ENCODE data around the gene UIMC1. TPM values are rescaled to one million over a fixed set of nuclear protein-coding genes. Genes with fewer than 3 reads are reported as not detected.
"Not testable (repeated sequence)": the region's sequence is repeated elsewhere in the genome, so short reads cannot be mapped to it uniquely, and the experiment has no call there.

Gene UIMC1
- 37.3 TPM for polyA plus RNA-seq

DNA sequence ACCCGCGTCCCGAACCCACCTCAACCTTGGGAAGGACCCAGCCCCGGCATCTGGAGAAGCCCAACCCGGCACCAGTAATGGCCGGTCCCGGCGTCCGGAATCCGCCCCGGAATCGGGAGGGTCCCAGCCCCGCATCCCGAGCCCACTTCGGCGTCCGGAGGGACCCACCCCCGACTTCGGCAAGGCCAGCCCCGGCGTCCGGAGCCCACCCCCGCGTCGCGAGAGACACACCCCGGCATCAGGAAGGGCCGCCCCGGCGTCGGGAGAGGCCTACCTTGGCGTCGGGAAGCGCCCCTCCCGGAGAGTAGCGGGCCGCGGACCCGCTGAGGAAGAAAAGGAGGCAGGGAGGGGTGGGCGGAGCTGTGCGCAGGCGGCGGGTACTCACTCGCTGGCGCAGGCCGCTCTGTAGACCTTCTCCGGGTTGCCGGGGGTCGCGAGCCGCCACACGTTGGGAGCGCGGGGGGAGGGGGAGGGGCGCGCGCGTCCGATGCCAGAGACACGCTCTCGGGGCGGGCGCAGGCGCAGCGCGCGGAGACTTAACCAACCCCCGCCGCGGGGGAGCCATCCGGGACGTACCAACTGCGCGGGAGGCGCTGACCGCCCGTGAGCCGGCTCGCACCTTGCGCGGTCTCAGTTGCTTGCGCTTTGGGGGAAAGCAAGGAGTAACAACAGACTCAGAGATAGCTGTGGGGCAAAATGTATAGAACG is at the start of gene UIMC1:
Gene UIMC1, minus strand, starts transcription at position 515 of the 708 bp plus-strand sequence. CDS start 24,164 bp downstream, outside the sequence.
- Mint-ChIP-seq H3K4me3 (peak within 1 kb of the TSS; percentile 88 to 99 (median 97)), H3K9me3 (peaks cover 0 to 3% (median 0%) of the 10 kb centered on the region in 3 donors), H3K36me3 (no peaks in the 10 kb centered on the region), H3K27ac (peak within 1 kb of the TSS; percentile 94 to 100 (median 96)), H3K4me1 (peaks cover 18 to 24% (median 20%) of the 10 kb centered on the region in 3 donors), H3K27me3 (no peaks in the 10 kb centered on the region)

DNA sequence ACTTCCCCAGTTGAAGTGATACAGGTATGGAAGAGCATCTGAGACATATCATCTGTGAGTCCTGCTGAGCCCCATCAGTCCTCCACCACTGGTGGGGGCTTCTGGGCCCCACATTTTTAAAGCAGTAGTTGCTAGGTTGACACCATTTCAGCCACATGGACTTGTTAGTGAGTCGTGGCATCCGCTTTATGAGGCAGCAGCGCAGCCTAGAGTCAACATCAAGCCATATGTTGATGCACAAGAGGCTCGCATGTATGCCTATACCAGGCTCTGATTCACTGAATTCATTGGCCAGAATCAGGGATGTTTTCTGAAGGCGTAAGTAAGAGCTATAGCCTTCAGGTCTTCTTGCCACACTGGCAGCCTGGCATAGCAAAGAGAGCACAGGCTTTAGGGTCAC is 42.7 kb upstream of the UIMC1 start:
- H3K4me3 Mint-ChIP-seq: no peak overlapping the region
- H3K4me1 Mint-ChIP-seq: no peaks in the 10 kb centered on the region
- H3K27me3 Mint-ChIP-seq: no peaks in the 10 kb centered on the region
- no peak overlapping the region for H3K27ac Mint-ChIP-seq
- no peaks in the 10 kb centered on the region for H3K9me3 Mint-ChIP-seq
- H3K36me3 Mint-ChIP-seq: peaks cover 2% of the 10 kb centered on the region

GRCh38 chr5:177048531-177048930 is 42.0 kb upstream of the UIMC1 start:
- H3K4me3 Mint-ChIP-seq, H3K4me1 Mint-ChIP-seq, H3K36me3 Mint-ChIP-seq, H3K27ac Mint-ChIP-seq, H3K9me3 Mint-ChIP-seq, H3K27me3 Mint-ChIP-seq: not testable (repeated sequence)

GRCh38 chr5:177045631-177046030 is 39.1 kb upstream of the UIMC1 start:
- no peaks in the 10 kb centered on the region for H3K9me3 Mint-ChIP-seq
- no peak overlapping the region for H3K27ac Mint-ChIP-seq
- no peaks in the 10 kb centered on the region for H3K27me3 Mint-ChIP-seq
- H3K4me1 Mint-ChIP-seq: no peaks in the 10 kb centered on the region
- H3K4me3 Mint-ChIP-seq: no peak overlapping the region
- peaks cover 4% of the 10 kb centered on the region for H3K36me3 Mint-ChIP-seq

GRCh38 chr5:177044641-177045040 is 38.1 kb upstream of the UIMC1 start:
- Mint-ChIP-seq H3K27ac (peak overlapping the region in 1 of 3 donors; percentile 69), H3K27me3 (no peaks in the 10 kb centered on the region), H3K4me1 (no peaks in the 10 kb centered on the region), H3K4me3 (no peak overlapping the region), H3K9me3 (no peaks in the 10 kb centered on the region), H3K36me3 (peaks cover 3% of the 10 kb centered on the region)

DNA sequence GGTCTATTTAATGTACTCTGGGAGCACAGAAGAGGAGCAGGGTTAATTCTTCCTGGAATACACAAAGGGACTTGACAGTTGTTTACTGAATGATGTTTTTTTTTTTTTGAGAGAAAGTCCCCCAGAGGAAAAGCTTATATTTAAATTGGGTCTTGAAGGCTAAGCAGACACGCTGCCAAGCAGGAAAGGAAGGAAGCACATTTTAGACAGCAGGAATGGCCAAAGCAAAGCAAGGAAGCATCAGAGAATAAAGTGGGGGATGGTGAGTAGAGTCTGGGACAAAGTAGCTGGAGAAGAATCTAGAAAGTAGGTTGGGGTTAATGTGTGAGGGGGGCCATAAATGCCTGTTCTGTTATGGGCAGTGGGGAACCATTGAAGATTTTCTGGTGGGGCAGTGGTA is 37.4 kb upstream of the UIMC1 start:
- H3K4me1 Mint-ChIP-seq: peaks cover 0 to 3% (median 0%) of the 10 kb centered on the region in 3 donors
- H3K4me3 Mint-ChIP-seq: no peak overlapping the region
- H3K27ac Mint-ChIP-seq: peak overlapping the region in 1 of 3 donors; percentile 69
- H3K27me3 Mint-ChIP-seq: no peaks in the 10 kb centered on the region
- H3K9me3 Mint-ChIP-seq: no peaks in the 10 kb centered on the region
- peaks cover 4% of the 10 kb centered on the region for H3K36me3 Mint-ChIP-seq

DNA sequence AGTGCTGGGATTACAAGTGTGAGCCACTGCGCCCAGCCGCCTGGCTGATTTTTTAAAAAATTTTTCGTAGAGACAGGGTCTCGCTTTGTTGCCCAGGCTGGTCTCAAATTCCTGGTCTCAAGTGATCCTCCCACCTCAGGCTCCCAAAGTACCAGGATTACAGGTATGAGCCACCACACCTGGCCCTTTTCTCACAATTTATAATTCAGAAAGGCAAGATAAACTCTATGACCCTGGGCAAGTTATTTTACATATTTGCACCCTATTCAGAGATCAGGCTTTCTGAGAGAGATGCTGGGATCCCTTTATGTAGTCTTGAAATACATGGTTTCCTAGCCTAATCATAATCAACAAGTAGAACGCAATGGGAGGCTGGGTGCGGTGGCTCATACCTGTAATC is 36.5 kb upstream of the UIMC1 start:
- Mint-ChIP-seq H3K9me3 (no peaks in the 10 kb centered on the region), H3K4me1 (peaks cover 0 to 4% (median 0%) of the 10 kb centered on the region in 3 donors), H3K27me3 (no peaks in the 10 kb centered on the region), H3K36me3 (peaks cover 5% of the 10 kb centered on the region), H3K4me3 (no peak overlapping the region), H3K27ac (no peak overlapping the region)

GRCh38 chr5:177041936-177042335 is 35.4 kb upstream of the UIMC1 start:
- no peak overlapping the region for H3K27ac Mint-ChIP-seq

DNA sequence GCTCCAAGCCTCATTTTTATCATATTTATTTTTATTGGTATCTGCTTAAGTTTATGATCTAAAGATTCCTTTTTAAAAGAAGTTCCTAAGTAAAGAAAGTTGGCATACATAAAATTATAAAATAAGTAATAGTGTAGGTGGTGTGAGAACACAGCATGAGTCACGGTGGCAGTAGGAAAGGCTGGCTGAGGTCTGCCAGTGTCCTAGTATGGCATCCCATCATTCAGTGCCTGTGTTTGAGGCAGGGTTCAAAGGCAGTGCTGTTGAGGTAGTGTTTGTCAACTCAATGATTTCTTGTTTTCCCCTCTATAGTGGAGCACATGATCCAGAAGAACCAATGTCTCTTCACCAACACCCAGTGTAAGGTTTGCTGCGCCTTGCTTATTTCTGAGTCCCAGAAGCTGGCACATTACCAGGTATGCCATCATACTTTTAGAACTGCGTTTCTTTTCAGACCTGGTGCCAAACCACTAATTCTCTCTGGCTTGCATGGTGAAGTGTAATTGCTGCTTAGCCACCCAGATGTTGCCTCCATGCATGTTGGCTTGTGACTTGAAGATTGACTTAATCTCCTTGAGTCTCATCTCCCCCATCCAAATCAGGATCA is 34.3 kb upstream of the UIMC1 start:
- no peak overlapping the region for H3K4me3 Mint-ChIP-seq
- H3K27ac Mint-ChIP-seq: no peak overlapping the region
- no peaks in the 10 kb centered on the region for H3K27me3 Mint-ChIP-seq
- no peaks in the 10 kb centered on the region for H3K9me3 Mint-ChIP-seq
- H3K4me1 Mint-ChIP-seq: peaks cover 1 to 5% (median 4%) of the 10 kb centered on the region in 3 donors
- peaks cover 7% of the 10 kb centered on the region for H3K36me3 Mint-ChIP-seq

More at GRCh38 chr5:177041936-177042335, 35.4 kb upstream of the UIMC1 start:
- Mint-ChIP-seq H3K4me1 (peaks cover 0 to 4% (median 0%) of the 10 kb centered on the region in 3 donors), H3K9me3 (no peaks in the 10 kb centered on the region), H3K27me3 (no peaks in the 10 kb centered on the region), H3K36me3 (peaks cover 5% of the 10 kb centered on the region), H3K4me3 (no peak overlapping the region)

- Mint-ChIP-seq H3K36me3 (peaks cover 6% of the 10 kb centered on the region), H3K27me3 (no peaks in the 10 kb centered on the region), H3K27ac (no peak overlapping the region), H3K9me3 (no peaks in the 10 kb centered on the region), H3K4me3 (no peak overlapping the region), H3K4me1 (peaks cover 3 to 10% (median 4%) of the 10 kb centered on the region in 3 donors)
These were observed 30.3 kb upstream of the UIMC1 start for GRCh38 chr5:177036921-177037320.

GRCh38 chr5:177036443-177036842 is 29.9 kb upstream of the UIMC1 start:
- Mint-ChIP-seq H3K27ac (no peak overlapping the region), H3K4me3 (peak overlapping the region in 1 of 4 donors; percentile 24), H3K36me3 (peaks cover 9% of the 10 kb centered on the region), H3K27me3 (no peaks in the 10 kb centered on the region), H3K9me3 (peaks cover under 1 to 3% (median 3%) of the 10 kb centered on the region in 3 donors), H3K4me1 (peaks cover 5 to 10% (median 8%) of the 10 kb centered on the region in 3 donors)

- Mint-ChIP-seq H3K27me3 (no peaks in the 10 kb centered on the region), H3K4me1 (peaks cover 8 to 11% (median 10%) of the 10 kb centered on the region in 3 donors), H3K4me3 (no peak overlapping the region), H3K27ac (peak overlapping the region in 1 of 3 donors; percentile 77), H3K9me3 (peaks cover 2 to 6% (median 4%) of the 10 kb centered on the region in 3 donors), H3K36me3 (peaks cover 12% of the 10 kb centered on the region)
These were observed 29.4 kb upstream of the UIMC1 start for GRCh38 chr5:177035976-177036375.

GRCh38 chr5:177029498-177029897 is 22.9 kb upstream of the UIMC1 start:
- H3K9me3 Mint-ChIP-seq: peaks cover 2 to 6% (median 4%) of the 10 kb centered on the region in 3 donors
- peaks cover 10% of the 10 kb centered on the region for H3K36me3 Mint-ChIP-seq
- H3K27ac Mint-ChIP-seq: no peak overlapping the region
- peaks cover 10 to 18% (median 18%) of the 10 kb centered on the region in 3 donors for H3K4me1 Mint-ChIP-seq
- no peaks in the 10 kb centered on the region for H3K27me3 Mint-ChIP-seq
- no peak overlapping the region for H3K4me3 Mint-ChIP-seq

DNA sequence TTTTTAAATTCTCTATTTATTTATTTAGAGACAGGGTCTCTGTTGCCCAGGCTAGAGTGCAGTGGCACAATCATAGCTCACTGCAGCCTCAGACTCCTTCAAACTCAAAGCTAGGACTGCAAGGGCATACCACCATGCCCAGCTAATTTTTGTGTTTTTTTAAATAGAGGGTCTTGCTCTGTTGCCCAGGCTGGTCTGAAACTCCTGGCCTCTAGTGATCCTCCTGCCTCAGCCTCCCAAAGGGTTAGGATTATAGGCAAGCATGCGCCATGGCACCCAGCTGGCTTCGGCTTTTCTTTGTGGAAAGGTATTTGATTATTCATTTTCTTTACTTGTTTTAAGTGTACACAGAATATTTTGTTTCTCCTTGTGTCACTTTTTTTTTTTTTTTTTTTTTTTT is 21.1 kb upstream of the UIMC1 start:
- Mint-ChIP-seq H3K4me3 (no peak overlapping the region), H3K4me1 (peaks cover 17 to 26% (median 24%) of the 10 kb centered on the region in 3 donors), H3K36me3 (peaks cover 10% of the 10 kb centered on the region), H3K9me3 (peaks cover 2 to 6% (median 4%) of the 10 kb centered on the region in 3 donors), H3K27me3 (no peaks in the 10 kb centered on the region), H3K27ac (peak overlapping the region in 1 of 3 donors; percentile 64)

DNA sequence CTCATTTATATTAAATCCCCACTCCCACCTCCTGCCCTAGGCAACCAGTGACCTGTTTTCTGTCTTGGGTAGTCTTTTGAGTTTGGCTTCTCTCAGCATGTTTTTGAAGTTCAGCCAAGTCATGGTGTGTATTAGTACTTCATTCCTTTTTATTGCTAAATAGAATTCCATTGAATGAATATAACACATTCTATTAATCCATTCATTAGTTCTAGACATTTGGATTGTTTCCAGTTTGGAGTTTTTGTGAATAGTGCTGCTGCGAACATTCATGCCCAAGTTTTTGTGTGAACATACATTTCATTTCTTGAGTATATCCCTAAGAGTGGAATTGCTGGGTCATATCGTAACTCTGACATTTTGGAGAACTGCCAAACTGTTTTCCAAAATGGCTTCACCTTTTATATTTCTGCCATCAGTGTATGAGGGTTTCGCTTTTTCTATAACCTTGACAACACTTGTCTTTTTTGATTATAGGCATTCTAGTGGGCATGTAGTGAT is 18.6 kb upstream of the UIMC1 start:
- Mint-ChIP-seq H3K36me3 (peaks cover 2% of the 10 kb centered on the region), H3K27me3 (no peaks in the 10 kb centered on the region), H3K9me3 (no peaks in the 10 kb centered on the region), H3K4me3 (peak overlapping the region in 3 of 4 donors; percentile 28 to 57 (median 40)), H3K27ac (peak overlapping the region in 2 of 3 donors; percentile 18 to 29), H3K4me1 (peaks cover 16 to 32% (median 18%) of the 10 kb centered on the region in 3 donors)

Data from IgD-negative memory B cell (primary cell).